ENCODE data around the gene KCNK4.

- TF ChIP-seq POLR2A (IDR thresholded peaks at IDR 0.05; ENCODE audit: insufficient read depth in 1 of 2, low read depth in 2 of 2, low read length in 2 of 2), result no peak
- TF ChIP-seq EZH2 (conservative IDR thresholded peaks at IDR 0.05; ENCODE audit: low read depth, low read length), result no peak
- no peak for TF ChIP-seq RXRA (CRISPR knock-in tag; IDR thresholded peaks at IDR 0.05)
- no peak for TF ChIP-seq TFAP4 (IDR thresholded peaks at IDR 0.05; ENCODE audit: borderline replicate concordance, low read depth)
- no peak for TF ChIP-seq ARID2 (CRISPR knock-in tag; IDR thresholded peaks at IDR 0.05; ENCODE audit: borderline replicate concordance)
- no peak for TF ChIP-seq CTCF (CRISPR knock-in tag; IDR thresholded peaks at IDR 0.05)
- TF ChIP-seq ZNF572 (CRISPR knock-in tag; IDR thresholded peaks at IDR 0.05), result no peak
- TF ChIP-seq REST (IDR thresholded peaks at IDR 0.05; ENCODE audit: borderline replicate concordance in 1 of 2, low read depth in 1 of 2, low read length in 2 of 2), result no peak
- TF ChIP-seq POLR2AphosphoS5 (IDR thresholded peaks at IDR 0.05; ENCODE audit: low read depth, low read length), result no peak
- TF ChIP-seq ZNF563 (CRISPR knock-in tag; IDR thresholded peaks at IDR 0.05), result no peak
- TF ChIP-seq AKAP8 (CRISPR knock-in tag; IDR thresholded peaks at IDR 0.05), result no peak
Measured at GRCh38 chr11:64318766-64319761, 28.0 kb downstream of the KCNK4 start.

Data from HepG2 (cell line).